Glomerular visceral epithelial cell (primary cell): ENCODE measurements around the gene CEBPG.

Source experiments
- DNase-seq: peaks from one replicate; pipeline ENCODE4 v3.0.0-alpha.2; 2016; ENCODE audit errors: extremely low spot score

The CEBPG gene

GRCh38 chr19:33350538-33351309, 22.8 kb upstream of the CEBPG start:
- no peak for DNase-seq

GRCh38 chr19:33355535-33355934, 18.0 kb upstream of the CEBPG start:
- DNase-seq: no peak

- no peak for DNase-seq
These were observed 16.0 kb upstream of the CEBPG start for GRCh38 chr19:33357556-33357955.

DNA sequence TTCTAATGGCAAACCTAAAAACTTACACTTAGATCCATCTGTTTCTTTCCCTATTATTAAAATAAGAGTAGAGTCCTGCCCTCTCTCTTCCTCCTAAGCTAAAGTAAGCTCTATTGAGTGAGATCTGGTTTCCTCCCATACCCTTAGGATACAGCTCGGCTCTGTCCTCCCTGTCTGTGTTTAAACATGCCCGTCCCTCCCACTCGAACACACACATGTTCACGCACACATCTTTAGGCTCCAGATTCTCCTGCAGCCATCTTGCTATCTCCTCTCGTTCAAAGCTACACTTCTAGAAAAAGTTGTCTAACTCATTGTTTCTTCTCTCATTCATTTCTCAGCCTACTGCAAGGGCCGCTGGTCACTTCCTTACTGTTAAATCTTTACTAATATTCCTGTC, 15.1 kb upstream of the CEBPG start:
- DNase-seq: no peak

- no peak for DNase-seq
These were observed 13.9 kb upstream of the CEBPG start for GRCh38 chr19:33359581-33359980.

GRCh38 chr19:33362508-33363228, 10.8 kb upstream of the CEBPG start:
- DNase-seq: no peak

GRCh38 chr19:33363476-33363875, 10.0 kb upstream of the CEBPG start:
- no peak for DNase-seq

- DNase-seq: no peak
These were observed 7.8 kb upstream of the CEBPG start for GRCh38 chr19:33365691-33366090.

- DNase-seq: no peak
These were observed 7.4 kb upstream of the CEBPG start for GRCh38 chr19:33366127-33366526.

DNA sequence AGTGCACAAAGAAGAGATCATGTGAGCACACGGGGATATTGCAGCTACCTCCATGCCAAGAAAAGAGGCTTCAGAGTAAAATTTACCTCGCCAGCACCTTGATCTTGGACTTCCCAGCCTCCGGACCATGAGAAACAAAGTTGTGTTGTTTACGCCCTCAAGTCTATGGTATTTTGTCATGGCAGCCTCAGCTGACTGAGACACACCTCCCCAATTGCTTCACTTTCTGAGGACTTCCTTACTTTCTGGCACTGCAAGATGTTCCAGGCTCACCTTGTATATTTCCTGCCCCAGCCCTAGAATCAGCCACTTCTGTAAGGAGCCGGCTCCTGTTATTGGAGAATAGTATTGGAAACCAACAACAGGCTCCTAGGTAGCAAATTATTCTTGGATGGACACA, 6.6 kb upstream of the CEBPG start:
- no peak for DNase-seq

- DNase-seq: peak; percentile 45
These were observed 5.2 kb upstream of the CEBPG start for GRCh38 chr19:33368074-33368864.

DNA sequence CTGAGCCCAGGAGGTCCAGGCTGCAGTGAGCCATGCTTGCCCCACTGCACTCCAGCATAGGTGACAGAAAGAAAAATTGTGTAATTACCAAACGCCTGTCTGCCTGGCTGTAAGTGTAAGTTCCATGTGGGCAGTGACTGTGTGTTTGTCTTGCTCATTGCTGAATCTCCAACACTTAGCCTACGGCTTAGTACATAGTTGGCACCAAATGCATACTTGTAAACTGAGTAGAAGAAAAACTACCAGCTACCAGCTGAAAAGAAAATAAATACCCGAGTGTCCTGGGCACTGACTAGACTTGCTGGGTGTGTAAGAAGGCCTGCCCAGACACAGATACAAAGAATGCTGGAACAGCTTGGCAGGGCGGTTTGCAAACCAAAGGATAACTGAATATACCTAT, 2.7 kb upstream of the CEBPG start:
- no peak for DNase-seq

DNA sequence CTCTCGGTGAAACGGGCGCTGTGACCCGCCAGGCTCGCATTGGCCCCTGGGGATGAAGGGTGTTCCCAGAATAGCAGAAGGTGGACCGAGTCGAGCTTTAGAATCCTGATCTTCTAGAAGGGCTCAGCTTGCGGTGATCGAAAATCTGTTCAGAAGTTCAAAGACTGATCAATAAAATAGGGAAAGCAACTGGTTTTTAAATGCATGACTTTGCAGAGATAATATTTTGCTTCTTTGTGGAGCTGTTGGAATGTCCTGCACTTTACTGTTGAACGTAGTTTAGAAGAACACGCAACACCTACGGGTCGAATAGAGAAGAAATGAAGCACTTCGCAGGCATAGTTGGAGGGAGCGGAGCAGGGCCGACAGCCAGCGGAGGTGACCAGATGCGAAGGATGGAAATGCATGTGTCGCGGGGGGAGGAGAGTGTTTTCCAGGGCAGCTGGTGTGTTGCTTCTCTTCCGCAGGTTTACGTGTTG, 766 bp downstream of the CEBPG start:
- peak; percentile 30 for DNase-seq

GRCh38 chr19:33375156-33375836, 1.8 kb downstream of the CEBPG start:
- no peak for DNase-seq

- DNase-seq: no peak
These were observed 2.3 kb downstream of the CEBPG start for GRCh38 chr19:33375837-33376159.

DNA sequence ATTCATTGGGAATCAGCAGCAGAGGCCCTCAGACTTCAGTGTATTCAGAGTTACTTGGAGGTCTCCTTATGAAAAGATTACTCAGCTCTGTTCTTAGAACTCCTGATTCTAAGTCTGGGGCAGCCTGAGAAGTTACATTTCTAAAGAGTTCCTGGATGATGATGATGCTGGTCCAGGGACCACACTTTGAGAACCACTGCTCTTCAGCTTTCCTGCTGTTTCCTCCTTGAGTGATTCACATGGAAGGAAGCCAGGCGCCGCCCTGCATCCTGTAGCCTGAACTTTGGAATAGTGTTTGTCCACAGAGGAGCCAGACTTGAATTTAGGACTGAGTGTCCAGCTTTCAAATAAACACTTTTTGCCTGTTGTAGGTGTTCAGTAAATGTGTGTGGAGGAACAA, 2.9 kb downstream of the CEBPG start:
- DNase-seq: peak; percentile 50

DNA sequence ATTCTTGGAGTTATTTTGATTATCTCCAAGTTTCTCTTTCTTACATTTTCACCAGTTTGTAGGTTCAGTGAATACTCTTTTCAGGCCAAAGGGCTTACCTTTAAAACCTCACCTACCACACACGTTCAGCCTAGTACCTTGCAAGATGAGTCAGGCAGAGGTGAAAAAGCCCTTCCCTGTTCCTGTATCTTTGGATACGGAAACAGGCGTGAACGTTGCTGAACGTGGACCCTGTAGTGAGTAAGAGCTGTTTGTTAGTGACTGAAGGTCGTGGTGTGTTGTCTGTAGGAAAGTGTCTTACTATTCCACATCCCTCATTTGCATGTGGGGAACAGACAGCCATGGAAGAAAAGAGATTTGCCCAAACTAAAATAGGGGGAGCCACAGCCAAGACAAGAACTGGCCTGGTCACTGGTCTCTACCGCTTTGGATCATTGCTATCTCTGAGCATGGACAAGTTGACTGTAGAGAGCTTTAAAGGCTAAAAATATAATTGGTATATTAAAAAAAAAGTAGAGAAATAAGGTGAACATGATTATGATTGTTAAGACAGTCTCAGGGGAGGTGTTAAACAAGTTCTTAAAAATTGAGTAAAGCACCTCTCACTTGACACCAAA, 3.5 kb downstream of the CEBPG start:
- no peak for DNase-seq

DNA sequence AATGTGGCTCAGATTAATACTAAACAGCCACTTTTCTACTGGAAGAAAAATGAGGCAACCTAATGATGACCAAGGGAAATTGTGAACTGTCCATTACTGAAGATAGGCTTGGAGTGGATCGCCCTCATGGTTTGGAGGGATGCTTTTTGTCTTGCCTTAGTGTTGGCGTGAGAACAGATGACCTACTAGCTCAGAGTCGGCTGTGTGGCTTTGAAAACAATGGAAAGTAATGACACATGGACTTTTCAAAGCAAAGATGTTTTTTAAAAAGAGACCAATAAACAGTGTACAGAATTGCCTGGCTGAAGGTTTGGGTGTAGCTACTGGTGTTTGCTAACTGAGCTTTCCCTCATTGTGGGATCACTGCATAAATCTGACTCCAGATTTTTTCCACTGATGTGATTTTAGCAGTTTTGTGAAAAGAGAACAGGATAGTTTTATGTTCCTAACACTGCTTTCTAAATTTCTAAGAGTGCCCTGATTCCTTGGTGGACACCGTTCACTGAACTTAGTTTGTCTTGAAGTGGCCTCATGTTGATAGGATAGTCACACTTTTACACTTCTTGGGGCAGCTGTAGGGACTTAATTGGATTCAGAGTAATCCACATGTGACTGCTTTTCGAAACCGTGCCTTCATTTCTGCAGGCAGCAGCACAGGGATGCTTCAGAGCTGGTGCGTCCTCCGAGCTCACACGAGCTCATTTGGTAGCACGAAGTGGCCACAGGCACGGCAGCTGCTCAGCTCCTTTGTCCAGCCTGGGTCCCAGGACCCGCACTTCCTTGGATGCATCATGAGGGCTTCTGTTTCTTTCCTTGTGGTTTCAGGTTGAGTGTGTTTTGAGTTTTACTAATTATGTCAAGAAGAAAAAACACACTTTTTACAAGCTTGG, 4.3 kb downstream of the CEBPG start:
- DNase-seq: no peak

GRCh38 chr19:33379151-33379829, 5.8 kb downstream of the CEBPG start:
- no peak for DNase-seq

DNA sequence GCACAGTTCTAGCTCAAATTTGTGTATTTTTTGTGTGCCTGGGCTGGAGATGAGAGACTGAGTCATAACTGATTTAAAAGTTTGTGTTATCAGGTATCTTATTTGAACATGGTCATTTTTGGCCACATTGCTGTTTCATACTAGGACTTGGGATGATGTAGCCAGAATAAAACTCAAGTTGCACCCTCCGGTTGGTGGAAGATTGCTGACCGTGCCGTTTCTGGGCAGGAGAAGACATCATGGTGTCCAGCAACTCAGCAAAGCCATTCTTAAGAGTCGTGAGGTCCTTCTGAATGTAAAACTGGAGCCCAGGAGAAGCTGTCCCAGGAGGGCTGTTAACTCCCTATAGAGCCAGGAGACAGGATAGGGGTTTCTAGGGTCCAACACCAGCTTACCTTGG, 7.6 kb downstream of the CEBPG start:
- DNase-seq: no peak
